HL-60 (cell line): ENCODE data around the gene AHSA1.

Experiments
- DNase-seq, 2 experiments: peaks; one replicate each; pipeline ENCODE4 v3.0.0-alpha.2; 2010 to 2020; ENCODE audit warnings: low read depth in 1 of 2, low spot score in 1 of 2
- H3K27ac ChIP-seq: fragments of 250-450 bp; sonication (Bioruptor Pico); replicated peaks from 2 replicates; pipeline ENCODE4 v1.5.1; 2020; ENCODE audit warnings: mild to moderate bottlenecking, moderate library complexity
- H3K27me3 ChIP-seq: fragments of 250-450 bp; sonication (Bioruptor Pico); 2 replicates; pipeline ENCODE4 v1.5.1; 2021; ENCODE audit warnings: mild to moderate bottlenecking, moderate library complexity; ENCODE audit not compliant: insufficient read depth, poor library complexity, severe bottlenecking
- H3K4me3 ChIP-seq: replicated peaks from 2 replicates; pipeline ENCODE4 v1.5.1; 2011; ENCODE audit warnings: mild to moderate bottlenecking, control low read depth, low read length; ENCODE audit not compliant: insufficient read depth
- CTCF ChIP-seq: IDR thresholded peaks from one replicate; pipeline ENCODE4 v1.5.1; 2011; ENCODE audit warnings: low read length, control low read depth, inconsistent platforms; ENCODE audit not compliant: insufficient read depth
- GABPA ChIP-seq: IDR thresholded peaks from 2 replicates; pipeline ENCODE4 v1.6.1; 2012; ENCODE audit warnings: low read depth
- POLR2AphosphoS5 ChIP-seq: IDR thresholded peaks from 2 replicates; pipeline ENCODE4 v1.6.1; 2012; ENCODE audit warnings: low read depth
- REST ChIP-seq: IDR thresholded peaks from 2 replicates; pipeline ENCODE4 v1.6.1; 2012; ENCODE audit warnings: low read depth; ENCODE audit not compliant: insufficient replicate concordance
- SPI1 ChIP-seq: IDR thresholded peaks from 2 replicates; pipeline ENCODE4 v1.6.1; 2012; ENCODE audit warnings: low read depth, mild to moderate bottlenecking, borderline replicate concordance

Gene AHSA1

GRCh38 chr14:77442196-77442595 is 15.7 kb upstream of the AHSA1 start:
- Histone ChIP-seq H3K27ac (no peak overlapping the region), H3K27me3 (no peaks in the 10 kb centered on the region), H3K4me3 (no peak overlapping the region)
- no peak for TF ChIP-seq GABPA
- no peak for TF ChIP-seq REST
- no peak for TF ChIP-seq POLR2AphosphoS5
- no peak for TF ChIP-seq CTCF
- no peak for TF ChIP-seq SPI1
- DNase-seq: no peak

GRCh38 chr14:77455966-77456640 is 1.8 kb upstream of the AHSA1 start:
- H3K27me3 ChIP-seq: no peaks in the 10 kb centered on the region
- H3K27ac ChIP-seq: no peak overlapping the region
- TF ChIP-seq REST: no peak
- TF ChIP-seq POLR2AphosphoS5: no peak
- TF ChIP-seq GABPA: no peak
- TF ChIP-seq CTCF: no peak
- no peak for TF ChIP-seq SPI1
- no peak for DNase-seq
- no peak overlapping the region; the same call in 1 of the 2 replicates for H3K4me3 ChIP-seq

DNA sequence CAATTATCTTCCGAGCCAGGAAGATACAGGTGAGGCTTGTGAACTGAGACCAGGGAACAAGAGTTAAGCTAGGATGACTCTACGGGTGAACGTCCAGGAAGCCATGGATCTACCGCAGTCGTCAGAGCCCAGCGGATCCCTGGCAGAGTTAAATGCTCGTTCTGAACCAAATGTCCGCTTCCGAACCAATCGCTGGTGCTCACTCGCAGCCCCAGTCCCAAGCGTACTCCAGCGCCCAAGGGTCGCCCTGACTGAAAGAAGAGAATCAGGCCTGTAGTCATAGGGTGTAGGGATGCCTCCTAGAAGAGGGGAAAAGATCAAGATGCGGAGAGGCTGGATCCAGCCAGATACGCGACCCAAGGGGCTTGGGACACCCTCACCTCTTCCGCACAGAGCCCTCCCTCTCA is 775 bp upstream of the AHSA1 start:
- TF ChIP-seq REST (no peak), CTCF (no peak), POLR2AphosphoS5 (no peak), SPI1 (no peak), GABPA (no peak)
- DNase-seq: no peak
- Histone ChIP-seq H3K27me3 (no peaks in the 10 kb centered on the region), H3K4me3 (peak overlapping the region; percentile 90), H3K27ac (peak overlapping the region; percentile 96)
